ENCODE data around the gene ELK1.

Gene ELK1

GRCh38 chrX:47631676-47632075, 18.7 kb downstream of the ELK1 start:
- H3K9me3 ChIP-seq (replicated peaks in 1 of 2; ENCODE audit: control insufficient read depth in 2 of 2, insufficient read depth in 1 of 2, low read depth in 1 of 2, low read length in 2 of 2): no peaks in the 10 kb centered on the region
- H2BK12ac ChIP-seq (ENCODE audit: low read length): no peak overlapping the region
- no peak overlapping the region for H2BK5ac ChIP-seq (ENCODE audit: low read length)
- H3K23ac ChIP-seq (ENCODE audit: low read depth, low read length, poor library complexity): no peak overlapping the region
- no peak for DNase-seq (ENCODE audit: low spot score)
- no peak overlapping the region for H3K18ac ChIP-seq (ENCODE audit: low read length)
- no peak overlapping the region for H2AK5ac ChIP-seq (ENCODE audit: low read depth, low read length)
- H2BK120ac ChIP-seq (ENCODE audit: low read depth, low read length): no peak overlapping the region
- H4K91ac ChIP-seq (ENCODE audit: low read depth, low read length, poor library complexity): no peak overlapping the region
- no peak overlapping the region for H3K27ac ChIP-seq (replicated peaks; ENCODE audit: low read length)
- no peak overlapping the region for H2BK15ac ChIP-seq (ENCODE audit: low read length)
- H2AFZ ChIP-seq (ENCODE audit: low read length): no peak overlapping the region
- no peak overlapping the region for H3K14ac ChIP-seq (ENCODE audit: low read length)
- H3K4me2 ChIP-seq (ENCODE audit: insufficient read depth, low read length, poor library complexity, severe bottlenecking): no peak overlapping the region
- H3K79me1 ChIP-seq (ENCODE audit: low read depth, low read length): no peaks in the 10 kb centered on the region
- H3K4me1 ChIP-seq (ENCODE audit: control insufficient read depth in 2 of 2, insufficient read depth in 1 of 2, low read depth in 1 of 2, low read length in 2 of 2): peaks cover 0 to 2% of the 10 kb centered on the region in 2 donors
- no peak overlapping the region for H4K8ac ChIP-seq (ENCODE audit: low read depth, low read length)
- no CpG with 5 or more reads among the region's 5 CpGs for WGBS, 2 donors (ENCODE audit: extremely low coverage in 2 of 2, insufficient read length in 2 of 2, insufficient replicate concordance in 1 of 2)
- no peaks in the 10 kb centered on the region for H3K27me3 ChIP-seq (ENCODE audit: control insufficient read depth in 3 of 3, insufficient read depth in 3 of 3, low read depth in 1 of 3, low read length in 3 of 3)
- H3K9ac ChIP-seq (ENCODE audit: low read depth, low read length, poor library complexity): no peak overlapping the region
- H3K4me3 ChIP-seq (ENCODE audit: low read length in 2 of 2): no peak overlapping the region
- H3K4ac ChIP-seq (ENCODE audit: low read length): no peak overlapping the region
- peaks cover 6 to 18% of the 10 kb centered on the region in 2 donors for H3K36me3 ChIP-seq (replicated peaks in 1 of 2; ENCODE audit: control insufficient read depth in 2 of 2, insufficient read depth in 2 of 2, low read length in 2 of 2)

- Histone ChIP-seq H3K4me2 (ENCODE audit: insufficient read depth, low read length, poor library complexity, severe bottlenecking) (no peak within 1 kb of the TSS), H2BK5ac (ENCODE audit: low read length) (no peak within 1 kb of the TSS), H3K79me1 (ENCODE audit: low read depth, low read length) (no peaks in the 10 kb centered on the region), H3K9ac (ENCODE audit: low read depth, low read length, poor library complexity) (no peak within 1 kb of the TSS), H3K27me3 (ENCODE audit: control insufficient read depth in 3 of 3, insufficient read depth in 3 of 3, low read depth in 1 of 3, low read length in 3 of 3) (no peaks in the 10 kb centered on the region), H4K91ac (ENCODE audit: low read depth, low read length, poor library complexity) (no peak within 1 kb of the TSS), H3K4ac (ENCODE audit: low read length) (no peak within 1 kb of the TSS), H2BK15ac (ENCODE audit: low read length) (no peak within 1 kb of the TSS), H3K14ac (ENCODE audit: low read length) (no peak within 1 kb of the TSS), H3K36me3 (replicated peaks in 1 of 2; ENCODE audit: control insufficient read depth in 2 of 2, insufficient read depth in 2 of 2, low read length in 2 of 2) (peaks cover 2 to 6% of the 10 kb centered on the region in 2 donors), H3K27ac (replicated peaks; ENCODE audit: low read length) (no peak within 1 kb of the TSS), H3K23ac (ENCODE audit: low read depth, low read length, poor library complexity) (no peak within 1 kb of the TSS), H4K8ac (ENCODE audit: low read depth, low read length) (no peak within 1 kb of the TSS), H3K18ac (ENCODE audit: low read length) (no peak within 1 kb of the TSS), H3K9me3 (replicated peaks in 1 of 2; ENCODE audit: control insufficient read depth in 2 of 2, insufficient read depth in 1 of 2, low read depth in 1 of 2, low read length in 2 of 2) (no peaks in the 10 kb centered on the region), H2BK120ac (ENCODE audit: low read depth, low read length) (no peak within 1 kb of the TSS), H3K4me3 (ENCODE audit: low read length in 2 of 2) (no peak within 1 kb of the TSS), H3K4me1 (ENCODE audit: control insufficient read depth in 2 of 2, insufficient read depth in 1 of 2, low read depth in 1 of 2, low read length in 2 of 2) (no peaks in the 10 kb centered on the region), H2BK12ac (ENCODE audit: low read length) (no peak within 1 kb of the TSS), H2AFZ (ENCODE audit: low read length) (no peak within 1 kb of the TSS), H2AK5ac (ENCODE audit: low read depth, low read length) (no peak within 1 kb of the TSS)
- no CpG with 5 or more reads among the region's 14 CpGs for WGBS, 2 donors (ENCODE audit: extremely low coverage in 2 of 2, insufficient read length in 2 of 2, insufficient replicate concordance in 1 of 2)
- DNase-seq (ENCODE audit: low spot score): no peak
Observed at GRCh38 chrX:47629419-47630200, 20.8 kb downstream of the ELK1 start, which contains the start of gene CFP. TSS of gene CFP (minus strand) at chrX:47629930. CDS start at chrX:47629844, 86 bp downstream.

GRCh38 chrX:47628982-47629381, 21.4 kb downstream of the ELK1 start:
- Histone ChIP-seq H2BK12ac (ENCODE audit: low read length) (no peak overlapping the region), H3K27ac (replicated peaks; ENCODE audit: low read length) (no peak overlapping the region), H4K8ac (ENCODE audit: low read depth, low read length) (no peak overlapping the region), H3K9me3 (replicated peaks in 1 of 2; ENCODE audit: control insufficient read depth in 2 of 2, insufficient read depth in 1 of 2, low read depth in 1 of 2, low read length in 2 of 2) (no peaks in the 10 kb centered on the region), H4K91ac (ENCODE audit: low read depth, low read length, poor library complexity) (no peak overlapping the region), H2BK120ac (ENCODE audit: low read depth, low read length) (no peak overlapping the region), H3K9ac (ENCODE audit: low read depth, low read length, poor library complexity) (no peak overlapping the region), H3K4me1 (ENCODE audit: control insufficient read depth in 2 of 2, insufficient read depth in 1 of 2, low read depth in 1 of 2, low read length in 2 of 2) (peaks cover under 1 to 3% of the 10 kb centered on the region in 2 donors), H2AFZ (ENCODE audit: low read length) (no peak overlapping the region), H2BK5ac (ENCODE audit: low read length) (no peak overlapping the region), H2AK5ac (ENCODE audit: low read depth, low read length) (no peak overlapping the region), H3K14ac (ENCODE audit: low read length) (no peak overlapping the region), H3K4me2 (ENCODE audit: insufficient read depth, low read length, poor library complexity, severe bottlenecking) (no peak overlapping the region), H2BK15ac (ENCODE audit: low read length) (no peak overlapping the region), H3K27me3 (ENCODE audit: control insufficient read depth in 3 of 3, insufficient read depth in 3 of 3, low read depth in 1 of 3, low read length in 3 of 3) (no peaks in the 10 kb centered on the region), H3K18ac (ENCODE audit: low read length) (no peak overlapping the region), H3K23ac (ENCODE audit: low read depth, low read length, poor library complexity) (no peak overlapping the region), H3K4ac (ENCODE audit: low read length) (no peak overlapping the region), H3K36me3 (replicated peaks in 1 of 2; ENCODE audit: control insufficient read depth in 2 of 2, insufficient read depth in 2 of 2, low read length in 2 of 2) (no peaks in the 10 kb centered on the region), H3K4me3 (ENCODE audit: low read length in 2 of 2) (no peak overlapping the region), H3K79me1 (ENCODE audit: low read depth, low read length) (no peaks in the 10 kb centered on the region)
- WGBS, 2 donors (ENCODE audit: extremely low coverage in 2 of 2, insufficient read length in 2 of 2, insufficient replicate concordance in 1 of 2): no CpG with 5 or more reads among the region's 1 CpG
- no peak for DNase-seq (ENCODE audit: low spot score)

DNA sequence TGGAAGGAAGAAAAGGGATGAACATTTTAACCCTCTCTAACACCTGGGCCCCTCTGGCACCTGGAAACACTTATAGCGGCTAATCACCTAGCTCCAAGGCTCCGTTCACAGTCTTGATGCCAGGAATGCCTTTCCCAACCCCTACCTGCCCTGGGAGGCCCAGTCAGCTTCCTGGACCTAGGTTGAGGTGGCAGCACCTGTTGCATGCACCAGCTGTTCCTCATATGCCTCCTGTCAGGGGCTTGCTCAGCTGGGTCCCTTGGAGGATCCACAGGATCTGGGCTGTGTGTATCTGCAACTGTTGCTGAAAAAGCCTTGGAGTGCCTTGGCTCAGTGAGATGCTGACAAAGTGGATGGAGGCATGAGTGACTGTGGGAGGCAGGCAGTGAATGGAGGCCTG, 25.0 kb downstream of the ELK1 start:
- no peak overlapping the region for H2AFZ ChIP-seq (ENCODE audit: low read length)
- H2BK15ac ChIP-seq (ENCODE audit: low read length): no peak overlapping the region
- peaks cover 2 to 6% of the 10 kb centered on the region in 2 donors for H3K4me1 ChIP-seq (ENCODE audit: control insufficient read depth in 2 of 2, insufficient read depth in 1 of 2, low read depth in 1 of 2, low read length in 2 of 2)
- H3K27me3 ChIP-seq (ENCODE audit: control insufficient read depth in 3 of 3, insufficient read depth in 3 of 3, low read depth in 1 of 3, low read length in 3 of 3): peaks cover 0 to 2% (median 0%) of the 10 kb centered on the region in 3 experiments
- no peak overlapping the region for H3K23ac ChIP-seq (ENCODE audit: low read depth, low read length, poor library complexity)
- no peak overlapping the region for H2BK120ac ChIP-seq (ENCODE audit: low read depth, low read length)
- no peak overlapping the region for H2BK12ac ChIP-seq (ENCODE audit: low read length)
- H4K91ac ChIP-seq (ENCODE audit: low read depth, low read length, poor library complexity): no peak overlapping the region
- no peak overlapping the region for H3K18ac ChIP-seq (ENCODE audit: low read length)
- no peak overlapping the region for H4K8ac ChIP-seq (ENCODE audit: low read depth, low read length)
- no peaks in the 10 kb centered on the region for H3K36me3 ChIP-seq (replicated peaks in 1 of 2; ENCODE audit: control insufficient read depth in 2 of 2, insufficient read depth in 2 of 2, low read length in 2 of 2)
- no peaks in the 10 kb centered on the region for H3K79me1 ChIP-seq (ENCODE audit: low read depth, low read length)
- no peak overlapping the region for H3K4me2 ChIP-seq (ENCODE audit: insufficient read depth, low read length, poor library complexity, severe bottlenecking)
- DNase-seq (ENCODE audit: low spot score): no peak
- no peak overlapping the region for H3K4me3 ChIP-seq (ENCODE audit: low read length in 2 of 2)
- H2BK5ac ChIP-seq (ENCODE audit: low read length): no peak overlapping the region
- H3K9ac ChIP-seq (ENCODE audit: low read depth, low read length, poor library complexity): no peak overlapping the region
- H3K9me3 ChIP-seq (replicated peaks in 1 of 2; ENCODE audit: control insufficient read depth in 2 of 2, insufficient read depth in 1 of 2, low read depth in 1 of 2, low read length in 2 of 2): no peaks in the 10 kb centered on the region
- H3K27ac ChIP-seq (replicated peaks; ENCODE audit: low read length): no peak overlapping the region
- H3K14ac ChIP-seq (ENCODE audit: low read length): no peak overlapping the region
- H3K4ac ChIP-seq (ENCODE audit: low read length): no peak overlapping the region
- WGBS, 2 donors (ENCODE audit: extremely low coverage in 2 of 2, insufficient read length in 2 of 2, insufficient replicate concordance in 1 of 2): no CpG with 5 or more reads among the region's 2 CpGs
- H2AK5ac ChIP-seq (ENCODE audit: low read depth, low read length): no peak overlapping the region
